Heart left ventricle (tissue), 13 donors: ENCODE results near the gene TMEM273.

Source experiments
- POLR2A ChIP-seq, 2 donors: fragments of 450-650 bp; IDR thresholded peaks; one replicate each; pipeline ENCODE4 v1.6.1; 2017; ENCODE audit warnings: antibody characterized with exemption in 2 of 2, mild to moderate bottlenecking in 2 of 2, moderate library complexity in 2 of 2
- TF ChIP-seq, protein P1 (sequence below), 12 donors: fragments of 200-600 bp; sonication (generic) in 4 of 12; IDR thresholded peaks; one replicate each; pipeline versions ENCODE4 v1.5.0 to v1.8.0; 2018 to 2022; ENCODE audit warnings: antibody characterized with exemption in 12 of 12, mild to moderate bottlenecking in 5 of 12
- donor health status: ischemic (EF 13 %, LVEDD 7.1; RV severe dilation, severe dysfunction).
- donor health status: DM: no; HTN: yes; CAD: no.
- donor health status: DM: no; HTN: no; CAD: no.
- donor health status: ischemic (EF 25% LVEDD 6.9; RV normal size, moderate dysfunction).
- donor health status: ischemic (EF 25% LVEDD 5.7; RV mildly dilated, moderate dysfunction).
- donor health status: ischemic (EF 35%, LVEDD 5.7; RV mildly dilated, moderate dysfunction).
- donor health status: nonischemic (EF 11% LVEDD 7.7; RV severe dilation, severe dysfunction).
- donor health status: DM: yes; HTN: yes; CAD: no.
- donor health status: PGD.
- donor health status: ischemic (EF 29% LVEDD 5.4; RV normal size, mild dysfunction).
- donor health status: nonischemic (EF 23%, LVEDD 6.1; RV moderate dilation, normal function).

DNA sequence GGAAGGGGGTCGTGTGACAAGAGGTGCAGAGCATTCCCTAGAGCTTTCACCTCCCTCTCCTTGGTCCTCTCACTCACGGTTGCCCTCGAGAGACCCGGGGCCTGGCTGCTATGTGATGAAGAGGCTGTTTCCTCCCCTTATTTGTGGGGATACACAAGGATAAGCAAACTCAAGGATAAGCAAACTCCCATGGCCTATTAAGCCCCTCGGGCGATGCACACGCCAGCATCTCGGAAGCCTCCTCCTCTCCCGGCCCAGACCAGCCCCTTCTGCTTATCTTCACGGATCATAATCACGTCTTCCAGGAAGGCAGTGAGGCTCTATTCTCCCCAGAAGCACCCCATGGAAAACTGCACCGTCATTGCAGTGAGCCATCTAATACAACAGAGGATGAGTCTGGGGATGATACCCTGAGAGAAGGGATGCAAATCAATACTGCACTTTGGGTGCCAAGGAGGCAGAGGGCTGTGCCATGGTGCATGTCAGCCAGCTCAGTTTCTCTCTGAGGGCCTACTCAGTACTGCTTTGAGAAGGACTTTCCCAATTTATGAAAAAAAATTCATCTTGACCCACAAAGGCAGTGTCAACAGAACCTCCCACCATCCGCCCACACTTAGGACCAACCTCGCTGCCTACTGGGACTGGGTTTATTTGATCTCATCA is 22.2 kb downstream of the TMEM273 start:
- TF ChIP-seq, protein P1, sequence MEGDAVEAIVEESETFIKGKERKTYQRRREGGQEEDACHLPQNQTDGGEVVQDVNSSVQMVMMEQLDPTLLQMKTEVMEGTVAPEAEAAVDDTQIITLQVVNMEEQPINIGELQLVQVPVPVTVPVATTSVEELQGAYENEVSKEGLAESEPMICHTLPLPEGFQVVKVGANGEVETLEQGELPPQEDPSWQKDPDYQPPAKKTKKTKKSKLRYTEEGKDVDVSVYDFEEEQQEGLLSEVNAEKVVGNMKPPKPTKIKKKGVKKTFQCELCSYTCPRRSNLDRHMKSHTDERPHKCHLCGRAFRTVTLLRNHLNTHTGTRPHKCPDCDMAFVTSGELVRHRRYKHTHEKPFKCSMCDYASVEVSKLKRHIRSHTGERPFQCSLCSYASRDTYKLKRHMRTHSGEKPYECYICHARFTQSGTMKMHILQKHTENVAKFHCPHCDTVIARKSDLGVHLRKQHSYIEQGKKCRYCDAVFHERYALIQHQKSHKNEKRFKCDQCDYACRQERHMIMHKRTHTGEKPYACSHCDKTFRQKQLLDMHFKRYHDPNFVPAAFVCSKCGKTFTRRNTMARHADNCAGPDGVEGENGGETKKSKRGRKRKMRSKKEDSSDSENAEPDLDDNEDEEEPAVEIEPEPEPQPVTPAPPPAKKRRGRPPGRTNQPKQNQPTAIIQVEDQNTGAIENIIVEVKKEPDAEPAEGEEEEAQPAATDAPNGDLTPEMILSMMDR (IDR thresholded peaks at IDR 0.05), result no peak
- TF ChIP-seq POLR2A (IDR thresholded peaks at IDR 0.05), result no peak
